Thoracic aorta (tissue), 2 donors: ENCODE data around the gene RNF144A. TPM values are rescaled to one million over a fixed set of nuclear protein-coding genes. Genes with fewer than 3 reads are reported as not detected.

Experiments used
- ATAC-seq: fragments of 150-250 bp; one replicate; pipeline ENCODE4 v1.8.0; 2017; ENCODE audit warnings: low read depth; ENCODE audit not compliant: insufficient number of reproducible peaks, low FRiP score
- DNase-seq: peaks from one replicate; pipeline ENCODE4 v3.0.0-alpha.2; 2020; ENCODE audit warnings: low spot score
- H3K27ac ChIP-seq, 2 donors: fragments of 200-600 bp; sonication (generic); 1 replicate in 1 of 2; 2 replicates in 1 of 2; pipeline ENCODE4 v1.5.1; 2016; ENCODE audit warnings: mild to moderate bottlenecking in 2 of 2, moderate library complexity in 2 of 2
- H3K27me3 ChIP-seq: fragments of 200-600 bp; sonication (generic); replicated peaks from 2 replicates; pipeline ENCODE4 v1.6.0; 2016; ENCODE audit warnings: mild to moderate bottlenecking; ENCODE audit not compliant: insufficient read depth
- H3K36me3 ChIP-seq: fragments of 200-600 bp; sonication (generic); one replicate; pipeline ENCODE4 v1.5.1; 2016
- H3K4me1 ChIP-seq, 2 donors: fragments of 200-600 bp; sonication (generic); 1 replicate in 1 of 2; 2 replicates in 1 of 2; pipeline versions ENCODE4 v1.5.1 to v1.6.0; 2016; ENCODE audit warnings: low read depth in 2 of 2, mild to moderate bottlenecking in 1 of 2; ENCODE audit not compliant: control insufficient read depth in 1 of 2
- H3K4me3 ChIP-seq: fragments of 200-600 bp; sonication (generic); 2 replicates; pipeline ENCODE4 v1.5.1; 2016; ENCODE audit warnings: mild to moderate bottlenecking
- H3K9me3 ChIP-seq: fragments of 200-600 bp; sonication (generic); 2 replicates; pipeline ENCODE4 v1.5.1; 2016
- total RNA-seq, 2 donors: library from RNA; depleted of rRNA; stranded (reverse); fragments of >200 nt; gene quantifications; one replicate each; pipeline versions ENCODE4 v1.1.0 to v1.2.3, GENCODE V29; 2016
- TF ChIP-seq, protein P1 (sequence below): fragments of 200-600 bp; sonication (generic); IDR thresholded peaks from one replicate; pipeline ENCODE4 v1.5.1; 2019; ENCODE audit warnings: antibody characterized with exemption

Gene RNF144A
- total RNA-seq, 2 donors from 2014 or later = 3.4 to 6.2 TPM

DNA sequence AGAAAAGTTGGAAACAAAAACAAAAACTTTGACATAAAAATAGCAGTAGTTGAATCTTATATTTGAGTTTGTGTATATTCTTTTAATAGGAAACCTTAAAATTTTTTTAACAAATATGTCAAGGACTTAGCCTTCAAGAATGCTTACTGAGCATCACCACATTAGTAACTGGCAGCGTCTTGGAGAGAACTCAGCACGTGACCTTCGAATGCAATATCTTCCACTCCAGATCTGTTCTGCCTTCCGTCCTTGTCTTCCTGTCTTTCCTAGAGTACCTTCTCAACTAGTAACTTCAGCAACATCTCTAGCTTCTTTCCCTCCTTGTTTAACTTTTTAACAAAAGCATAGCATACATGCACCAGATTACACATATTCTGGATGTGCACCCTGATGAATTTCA, 38.7 kb upstream of the RNF144A start:
- H3K4me3 ChIP-seq = no peak overlapping the region
- TF ChIP-seq, protein P1, sequence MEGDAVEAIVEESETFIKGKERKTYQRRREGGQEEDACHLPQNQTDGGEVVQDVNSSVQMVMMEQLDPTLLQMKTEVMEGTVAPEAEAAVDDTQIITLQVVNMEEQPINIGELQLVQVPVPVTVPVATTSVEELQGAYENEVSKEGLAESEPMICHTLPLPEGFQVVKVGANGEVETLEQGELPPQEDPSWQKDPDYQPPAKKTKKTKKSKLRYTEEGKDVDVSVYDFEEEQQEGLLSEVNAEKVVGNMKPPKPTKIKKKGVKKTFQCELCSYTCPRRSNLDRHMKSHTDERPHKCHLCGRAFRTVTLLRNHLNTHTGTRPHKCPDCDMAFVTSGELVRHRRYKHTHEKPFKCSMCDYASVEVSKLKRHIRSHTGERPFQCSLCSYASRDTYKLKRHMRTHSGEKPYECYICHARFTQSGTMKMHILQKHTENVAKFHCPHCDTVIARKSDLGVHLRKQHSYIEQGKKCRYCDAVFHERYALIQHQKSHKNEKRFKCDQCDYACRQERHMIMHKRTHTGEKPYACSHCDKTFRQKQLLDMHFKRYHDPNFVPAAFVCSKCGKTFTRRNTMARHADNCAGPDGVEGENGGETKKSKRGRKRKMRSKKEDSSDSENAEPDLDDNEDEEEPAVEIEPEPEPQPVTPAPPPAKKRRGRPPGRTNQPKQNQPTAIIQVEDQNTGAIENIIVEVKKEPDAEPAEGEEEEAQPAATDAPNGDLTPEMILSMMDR = no peak
- no peaks in the 10 kb centered on the region for H3K27me3 ChIP-seq
- peaks cover 0 to 22% of the 10 kb centered on the region in 2 donors for H3K4me1 ChIP-seq
- H3K9me3 ChIP-seq = no peaks in the 10 kb centered on the region
- ATAC-seq = no peak
- no peak for DNase-seq
- H3K27ac ChIP-seq = no peak overlapping the region
- no peaks in the 10 kb centered on the region for H3K36me3 ChIP-seq

DNA sequence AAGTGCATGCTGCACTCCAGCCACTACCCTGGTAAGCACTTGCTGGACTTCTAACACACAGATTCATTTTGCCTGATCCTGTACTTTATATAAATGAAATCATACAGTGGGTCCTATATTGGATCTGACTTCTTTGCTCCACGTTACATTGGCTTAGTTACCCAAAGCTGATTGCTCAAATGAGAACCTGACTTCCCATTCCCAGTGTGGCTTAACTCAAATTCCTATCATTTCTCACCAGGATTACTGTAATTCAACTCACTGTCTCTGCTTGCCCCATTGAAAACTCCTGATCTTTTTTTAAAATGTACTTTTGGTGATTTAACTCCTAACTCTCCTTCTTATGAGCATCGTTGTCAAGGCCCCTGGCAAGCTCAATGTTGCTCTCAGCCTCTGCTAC, 38.2 kb upstream of the RNF144A start:
- Histone ChIP-seq H3K27me3 (no peaks in the 10 kb centered on the region), H3K36me3 (no peaks in the 10 kb centered on the region), H3K9me3 (no peaks in the 10 kb centered on the region), H3K4me3 (no peak overlapping the region), H3K27ac (no peak overlapping the region), H3K4me1 (peaks cover 0 to 22% of the 10 kb centered on the region in 2 donors)
- TF ChIP-seq, protein P1 = no peak
- ATAC-seq = no peak
- no peak for DNase-seq

DNA sequence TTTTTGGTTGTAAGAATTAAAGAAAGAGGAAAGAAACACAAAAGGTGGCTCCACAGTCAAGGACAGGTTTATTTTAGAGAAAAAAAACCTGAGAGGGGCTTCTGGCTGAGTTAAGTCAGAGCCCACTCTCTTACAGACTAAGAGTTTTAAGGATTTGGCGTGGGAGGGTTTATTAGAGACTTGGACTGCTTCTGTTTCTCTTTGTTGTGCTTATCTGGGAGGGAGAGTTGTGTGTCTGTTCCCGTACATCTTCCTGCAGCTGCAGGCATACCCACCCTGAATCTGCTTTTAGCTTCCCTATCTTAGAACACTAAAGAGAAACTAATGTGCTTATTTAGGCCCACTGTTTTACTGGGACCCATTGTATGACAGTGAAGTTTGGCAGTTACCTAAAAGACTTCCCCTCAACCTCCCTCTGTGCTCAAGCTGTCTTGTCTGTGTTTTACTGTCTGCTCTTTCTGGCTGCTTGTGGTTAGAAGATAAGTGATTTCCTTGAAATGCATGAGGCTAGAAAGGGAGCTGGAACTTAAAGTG, 36.9 kb upstream of the RNF144A start:
- H3K9me3 ChIP-seq = no peaks in the 10 kb centered on the region
- H3K4me1 ChIP-seq = peaks cover 0 to 22% of the 10 kb centered on the region in 2 donors
- H3K36me3 ChIP-seq = no peaks in the 10 kb centered on the region
- TF ChIP-seq, protein P1 = no peak
- no peak overlapping the region for H3K27ac ChIP-seq
- no peak for ATAC-seq
- no peak for DNase-seq
- H3K27me3 ChIP-seq = no peaks in the 10 kb centered on the region
- H3K4me3 ChIP-seq = no peak overlapping the region

DNA sequence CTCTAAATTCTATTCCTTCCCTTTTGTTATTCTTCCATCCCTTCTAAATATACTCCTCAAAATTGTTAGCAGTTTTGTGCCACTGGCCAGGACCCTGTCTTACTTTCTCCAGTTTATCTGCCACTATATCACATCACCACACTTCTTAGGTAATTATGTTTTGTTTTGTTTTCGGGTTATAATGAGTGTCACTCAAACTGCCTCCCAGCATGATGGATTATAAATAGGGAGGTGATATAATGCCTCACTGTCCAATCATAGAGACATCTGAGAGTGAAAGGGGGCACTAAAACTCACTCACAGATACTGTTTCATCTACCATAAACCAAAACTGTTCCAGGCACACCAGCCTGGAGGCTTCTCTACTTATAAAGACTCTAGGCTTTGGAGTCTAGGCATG, 36.2 kb upstream of the RNF144A start:
- DNase-seq (no peak), ATAC-seq (no peak)
- Histone ChIP-seq H3K36me3 (no peaks in the 10 kb centered on the region), H3K27me3 (no peaks in the 10 kb centered on the region), H3K9me3 (no peaks in the 10 kb centered on the region), H3K27ac (no peak overlapping the region), H3K4me3 (no peak overlapping the region), H3K4me1 (peaks cover 0 to 22% of the 10 kb centered on the region in 2 donors)
- TF ChIP-seq, protein P1 = no peak

DNA sequence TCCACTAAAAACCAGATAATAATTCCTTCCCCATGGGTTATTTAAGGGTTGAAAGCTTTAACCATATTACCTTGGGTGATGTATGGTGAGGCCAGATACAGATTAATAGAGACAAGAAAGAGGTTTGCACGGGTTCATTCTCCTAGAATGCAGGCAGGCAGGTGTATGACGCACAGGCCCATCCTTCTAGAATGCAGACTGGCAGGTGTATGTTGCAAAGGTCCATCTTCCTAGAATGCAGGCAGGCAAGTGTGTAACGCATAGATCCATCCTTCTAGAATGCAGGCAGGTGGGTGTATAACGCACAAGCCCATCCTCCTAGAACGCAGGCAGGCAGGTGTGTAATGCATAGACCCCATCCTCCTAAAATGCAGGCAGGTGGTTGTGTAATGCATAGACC, 35.7 kb upstream of the RNF144A start:
- H3K27ac ChIP-seq = no peak overlapping the region
- H3K4me1 ChIP-seq = peaks cover 0 to 22% of the 10 kb centered on the region in 2 donors
- TF ChIP-seq, protein P1 = no peak
- H3K27me3 ChIP-seq = no peaks in the 10 kb centered on the region
- no peak overlapping the region for H3K4me3 ChIP-seq
- H3K36me3 ChIP-seq = no peaks in the 10 kb centered on the region
- DNase-seq (no peak), ATAC-seq (no peak)
- no peaks in the 10 kb centered on the region for H3K9me3 ChIP-seq
